HG03442 (cell line): ENCODE data around the gene NCBP3.

Experiments used
- ATAC-seq: cut with Tn5 transposase; IDR thresholded peaks from one replicate; pipeline ENCODE4 v1.9.1; 2021; ENCODE audit warnings: mild to moderate bottlenecking, moderate library complexity; ENCODE audit not compliant: unreplicated experiment

The NCBP3 gene

GRCh38 chr17:3813171-3813570, 32.9 kb downstream of the NCBP3 start:
- ATAC-seq = no peak

DNA sequence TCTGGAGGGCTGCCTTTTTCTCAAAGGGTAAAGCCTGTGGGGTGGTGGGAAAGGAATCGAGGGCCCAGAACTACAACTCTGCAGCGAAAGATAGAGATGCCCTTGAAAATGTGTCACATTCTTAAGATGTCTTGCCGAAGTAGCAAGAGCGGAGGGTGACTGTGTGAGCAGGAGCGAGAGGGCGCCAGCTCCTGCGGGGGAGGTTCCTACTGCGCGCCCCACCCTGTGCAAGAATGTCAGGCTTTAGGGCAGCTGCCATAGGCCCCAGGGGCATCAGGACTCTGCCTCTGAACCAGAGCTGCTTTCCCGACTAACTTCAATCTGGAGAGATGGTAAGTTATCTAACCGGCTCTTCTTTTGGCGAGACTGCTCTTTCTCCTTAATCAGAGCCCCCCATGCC, 33.3 kb downstream of the NCBP3 start:
- ATAC-seq = no peak

DNA sequence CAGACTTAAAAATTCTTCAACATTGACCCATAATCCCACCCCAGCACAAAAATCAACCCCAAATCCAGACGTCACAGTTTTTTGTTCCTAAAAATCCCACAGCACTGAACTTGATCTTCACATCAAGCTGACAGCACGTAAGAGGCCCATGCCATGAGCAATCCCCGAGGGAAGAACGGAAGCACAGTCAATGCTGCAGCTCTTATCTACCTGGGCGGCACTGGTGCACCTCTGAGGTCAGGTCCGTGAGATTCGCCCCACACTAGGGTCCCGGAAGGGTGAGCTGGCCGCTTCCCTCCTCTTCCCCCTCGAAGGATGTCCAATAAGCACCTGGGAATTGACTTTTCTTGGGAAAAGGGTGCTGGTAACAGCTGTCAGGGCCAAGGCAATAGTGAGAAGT, 33.8 kb downstream of the NCBP3 start:
- no peak for ATAC-seq

DNA sequence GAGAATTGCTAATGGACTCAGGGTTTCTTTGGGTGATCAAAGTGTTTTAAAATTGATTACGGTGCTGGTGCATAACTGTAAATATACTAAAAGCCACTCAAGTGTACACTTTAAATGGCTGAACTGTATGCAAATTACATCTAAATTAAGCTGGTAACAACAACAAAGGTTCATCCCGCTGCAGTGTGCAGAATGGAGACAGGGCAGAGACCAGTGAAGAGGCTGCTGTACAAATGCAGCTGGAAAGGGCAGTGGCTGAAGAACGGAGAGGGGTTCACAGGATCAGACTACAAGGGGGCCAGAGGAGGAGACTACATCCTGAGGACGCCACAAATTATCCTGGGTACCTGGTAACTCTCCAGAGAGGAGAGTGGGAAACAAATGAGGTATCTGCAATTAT, 36.0 kb downstream of the NCBP3 start:
- ATAC-seq = no peak

DNA sequence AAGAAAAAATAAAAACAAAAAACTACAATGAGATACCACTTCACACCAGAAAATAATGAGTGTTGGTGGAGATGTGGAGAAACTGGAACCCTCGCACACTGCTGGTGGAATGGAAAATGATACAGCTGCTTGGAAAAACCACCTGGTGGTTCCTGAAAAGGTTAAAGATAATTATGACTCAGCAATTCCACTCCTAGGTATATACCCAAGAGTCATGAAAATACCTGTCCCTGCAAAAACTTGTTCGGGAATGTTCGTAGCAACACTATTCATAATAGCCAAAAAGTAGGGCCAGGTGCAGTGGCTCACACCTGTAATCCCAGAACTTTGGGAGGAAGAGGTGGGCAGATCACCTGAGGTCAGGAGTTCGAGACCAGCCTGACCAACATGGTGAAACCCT, 36.9 kb downstream of the NCBP3 start:
- ATAC-seq = no peak

- no peak for ATAC-seq
Observed at GRCh38 chr17:3808701-3809100, 37.3 kb downstream of the NCBP3 start.

DNA sequence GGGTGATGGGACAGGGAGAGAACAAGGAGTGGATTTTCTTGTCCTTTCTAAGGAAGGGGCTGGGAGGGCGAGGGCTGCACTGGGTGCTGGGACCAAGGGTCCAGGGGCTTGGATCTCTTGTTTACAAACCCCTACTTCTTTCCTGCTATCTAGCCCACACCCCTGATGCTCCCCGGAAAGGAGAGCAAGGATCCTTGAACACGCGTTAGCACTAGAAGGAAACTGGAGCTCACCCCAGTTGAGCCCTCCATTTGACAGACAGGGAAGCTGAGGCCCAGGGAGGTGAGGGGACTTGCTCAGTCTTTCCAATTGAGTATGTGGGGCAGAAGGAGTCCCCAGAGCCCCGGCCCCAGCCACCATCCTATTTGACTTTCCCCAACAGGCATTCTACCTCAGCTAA, 40.5 kb downstream of the NCBP3 start:
- ATAC-seq = no peak

DNA sequence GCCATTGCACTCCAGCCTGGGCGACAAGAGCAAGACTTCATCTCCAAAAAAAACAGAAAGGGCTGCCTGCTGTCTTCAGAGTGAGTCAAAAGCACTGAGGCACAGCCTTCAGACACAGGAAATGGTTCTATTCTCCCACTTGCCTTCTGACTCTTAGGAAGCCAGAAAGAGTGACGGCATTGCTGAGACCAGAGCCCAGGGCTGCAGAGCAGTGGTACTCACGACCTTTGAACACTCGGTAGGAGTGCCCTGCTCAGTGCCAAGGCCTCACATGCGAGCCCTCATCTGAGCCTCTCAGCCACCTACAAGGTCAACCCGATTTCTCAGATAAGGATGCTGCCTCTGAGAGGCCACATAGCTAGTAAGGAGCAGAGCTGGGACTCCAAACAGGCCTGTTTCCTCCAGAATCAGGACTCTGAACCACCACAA, 41.5 kb downstream of the NCBP3 start:
- ATAC-seq = peak; percentile 70

DNA sequence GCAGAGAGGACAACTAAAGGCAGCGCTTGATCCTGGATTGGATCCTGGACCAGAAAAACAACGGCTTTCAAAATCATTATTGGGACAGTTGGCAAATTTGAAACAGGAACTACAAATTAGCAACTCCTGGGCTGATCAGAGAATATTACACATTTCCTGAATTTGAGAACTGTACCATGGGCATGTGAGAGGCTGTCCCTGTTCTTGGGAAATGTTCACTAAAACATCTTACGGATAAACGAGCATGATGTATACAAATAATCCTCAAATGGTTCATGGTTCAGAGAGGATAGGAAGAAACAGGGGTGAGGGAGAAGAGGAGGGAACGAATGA, 42.8 kb downstream of the NCBP3 start:
- ATAC-seq = no peak

- ATAC-seq = no peak
Observed at GRCh38 chr17:3802461-3803307, 43.4 kb downstream of the NCBP3 start.

GRCh38 chr17:3801792-3802191, 44.3 kb downstream of the NCBP3 start:
- ATAC-seq = no peak

DNA sequence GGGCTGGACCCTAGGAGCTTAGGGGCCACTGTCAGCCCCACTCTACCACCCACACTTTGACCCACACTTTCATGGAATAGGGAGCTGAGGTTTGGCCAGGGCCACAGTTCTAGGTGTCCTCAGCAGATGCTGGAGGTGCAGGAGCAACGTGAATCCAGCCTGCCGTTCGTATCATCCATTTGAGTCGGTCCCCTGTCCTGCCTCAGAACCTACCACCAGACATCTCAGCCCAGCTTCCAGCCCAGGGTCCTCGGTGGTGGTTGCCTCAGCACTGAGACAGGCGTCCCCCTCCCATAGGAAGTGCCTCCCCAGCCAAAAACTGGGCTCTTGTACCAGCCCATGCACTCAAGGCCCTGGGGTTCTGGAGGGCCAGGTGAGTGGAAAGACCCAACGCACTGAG, 44.7 kb downstream of the NCBP3 start:
- ATAC-seq = no peak

GRCh38 chr17:3800362-3801271, 45.4 kb downstream of the NCBP3 start, which contains the start of gene ITGAE:
ITGAE (minus strand) TSS chr17:3801188; CDS start chr17:3801144, 44 bp downstream.
- no peak for ATAC-seq

GRCh38 chr17:3799181-3799945, 46.7 kb downstream of the NCBP3 start:
- no peak for ATAC-seq

GRCh38 chr17:3798273-3799180, 47.5 kb downstream of the NCBP3 start:
- ATAC-seq = no peak

DNA sequence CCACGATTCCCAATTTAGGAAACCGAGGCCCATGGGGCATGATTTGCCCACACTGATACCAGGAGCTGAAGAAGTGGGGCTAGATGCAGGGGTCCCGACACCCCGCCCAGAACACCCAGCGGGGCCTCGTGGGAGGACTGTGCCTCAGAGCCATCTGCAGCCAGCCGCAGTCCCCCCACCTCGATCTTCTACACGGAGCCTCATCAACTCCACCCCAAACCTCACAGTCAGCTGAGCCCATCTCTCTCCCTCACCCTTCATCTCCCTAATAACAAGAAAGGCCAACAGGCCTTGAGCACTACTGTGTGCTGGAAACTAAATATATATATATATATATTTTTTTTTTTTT, 49.2 kb downstream of the NCBP3 start:
- ATAC-seq = peak; percentile 20

DNA sequence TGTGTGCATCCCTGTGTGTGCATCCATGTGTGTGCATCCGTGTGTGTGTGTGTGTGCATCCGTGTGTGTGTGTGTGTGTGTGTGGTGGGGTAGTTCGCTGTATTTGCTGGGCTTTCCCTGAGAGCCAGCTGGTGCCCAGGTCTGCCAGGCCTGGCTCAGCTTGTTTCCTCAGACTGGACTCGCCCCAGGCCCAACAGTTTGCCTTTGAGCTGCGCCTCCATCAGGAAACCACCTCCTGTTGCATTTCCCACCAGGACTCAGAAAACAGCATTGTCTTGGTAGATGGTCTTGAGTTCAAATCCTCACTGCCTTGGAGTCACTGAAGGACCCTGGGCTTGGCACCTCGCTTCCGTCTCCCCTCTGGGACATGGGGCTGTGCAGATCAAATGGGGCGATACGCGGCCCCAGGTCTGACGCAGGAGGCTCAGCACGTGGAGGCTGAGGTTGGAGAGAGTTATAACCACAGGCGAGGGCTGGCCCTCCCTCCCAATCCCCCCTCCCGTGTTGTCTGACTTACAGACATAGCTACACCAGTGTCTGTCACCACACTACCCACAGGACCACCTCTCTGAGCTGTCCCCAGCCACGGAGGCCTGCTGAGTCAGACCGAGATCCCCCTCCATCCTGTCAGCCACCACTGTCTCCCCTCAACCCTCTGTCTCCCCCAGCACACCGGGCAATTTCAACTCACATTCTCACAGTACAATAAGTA, 49.8 kb downstream of the NCBP3 start:
- peak; percentile 77 for ATAC-seq

GRCh38 chr17:3795390-3796102, 50.5 kb downstream of the NCBP3 start:
- ATAC-seq = no peak
